ENCODE results near the gene RNF208.

RNF208 gene

GRCh38 chr9:137193771-137194170 lies 28.3 kb downstream of the RNF208 start:
- DNase-seq (ENCODE audit: low read depth in 2 of 3, low spot score in 2 of 3), result no peak

- DNase-seq (ENCODE audit: low read depth in 2 of 3, low spot score in 2 of 3), result no peak
Observed at GRCh38 chr9:137192859-137193258, 29.2 kb downstream of the RNF208 start.

- DNase-seq (ENCODE audit: low read depth in 2 of 3, low spot score in 2 of 3), result no peak
Observed at GRCh38 chr9:137192448-137192780, 29.6 kb downstream of the RNF208 start.

GRCh38 chr9:137191691-137192447 lies 30.2 kb downstream of the RNF208 start:
- DNase-seq (ENCODE audit: low read depth in 2 of 3, low spot score in 2 of 3), result no peak

GRCh38 chr9:137191245-137191644 lies 30.8 kb downstream of the RNF208 start:
- no peak for DNase-seq (ENCODE audit: low read depth in 2 of 3, low spot score in 2 of 3)

- no peak for DNase-seq (ENCODE audit: low read depth in 2 of 3, low spot score in 2 of 3)
Observed at GRCh38 chr9:137190315-137190856, 31.7 kb downstream of the RNF208 start.

GRCh38 chr9:137189297-137190295 lies 32.4 kb downstream of the RNF208 start:
- no peak for DNase-seq (ENCODE audit: low read depth in 2 of 3, low spot score in 2 of 3)

GRCh38 chr9:137188490-137189296 lies 33.3 kb downstream of the RNF208 start, which contains the start of the genes ANAPC2 and SSNA1:
TSS of gene ANAPC2 (minus strand) at chr9:137188560. CDS start at chr9:137188532, 28 bp downstream.
TSS of gene SSNA1 (plus strand) at chr9:137188676. CDS start at chr9:137188727, 51 bp downstream.
- DNase-seq (ENCODE audit: low read depth in 2 of 3, low spot score in 2 of 3), result peak; percentile 91 to 97 (median 96)

GRCh38 chr9:137188086-137188489 lies 34.0 kb downstream of the RNF208 start:
- no peak for DNase-seq (ENCODE audit: low read depth in 2 of 3, low spot score in 2 of 3)

GRCh38 chr9:137187386-137187785 lies 34.7 kb downstream of the RNF208 start:
- no peak for DNase-seq (ENCODE audit: low read depth in 2 of 3, low spot score in 2 of 3)

GRCh38 chr9:137186385-137186784 lies 35.7 kb downstream of the RNF208 start:
- no peak for DNase-seq (ENCODE audit: low read depth in 2 of 3, low spot score in 2 of 3)

- DNase-seq (ENCODE audit: low read depth in 2 of 3, low spot score in 2 of 3), result no peak
Observed at GRCh38 chr9:137185921-137186320, 36.1 kb downstream of the RNF208 start.

- no peak for DNase-seq (ENCODE audit: low read depth in 2 of 3, low spot score in 2 of 3)
Observed at GRCh38 chr9:137184881-137185660, 37.0 kb downstream of the RNF208 start.

- DNase-seq (ENCODE audit: low read depth in 2 of 3, low spot score in 2 of 3), result no peak
Observed at GRCh38 chr9:137183980-137184595, 38.0 kb downstream of the RNF208 start.

GRCh38 chr9:137182836-137183235 lies 39.2 kb downstream of the RNF208 start:
- no peak for DNase-seq (ENCODE audit: low read depth in 2 of 3, low spot score in 2 of 3)

GRCh38 chr9:137181680-137182079 lies 40.4 kb downstream of the RNF208 start:
- no peak for DNase-seq (ENCODE audit: low read depth in 2 of 3, low spot score in 2 of 3)

- DNase-seq (ENCODE audit: low read depth in 2 of 3, low spot score in 2 of 3), result no peak
Observed at GRCh38 chr9:137180491-137180890, 41.5 kb downstream of the RNF208 start.

- DNase-seq (ENCODE audit: low read depth in 2 of 3, low spot score in 2 of 3), result no peak
Observed at GRCh38 chr9:137179761-137180160, 42.3 kb downstream of the RNF208 start.

GRCh38 chr9:137178939-137179630 lies 43.0 kb downstream of the RNF208 start:
- no peak for DNase-seq (ENCODE audit: low read depth in 2 of 3, low spot score in 2 of 3)

Data from activated CD8-positive, alpha-beta memory T cell treated with anti-CD3 and anti-CD28 coated beads for 48 hours (primary cell).